ENCODE results near the gene VPS45.

VPS45 gene

DNA sequence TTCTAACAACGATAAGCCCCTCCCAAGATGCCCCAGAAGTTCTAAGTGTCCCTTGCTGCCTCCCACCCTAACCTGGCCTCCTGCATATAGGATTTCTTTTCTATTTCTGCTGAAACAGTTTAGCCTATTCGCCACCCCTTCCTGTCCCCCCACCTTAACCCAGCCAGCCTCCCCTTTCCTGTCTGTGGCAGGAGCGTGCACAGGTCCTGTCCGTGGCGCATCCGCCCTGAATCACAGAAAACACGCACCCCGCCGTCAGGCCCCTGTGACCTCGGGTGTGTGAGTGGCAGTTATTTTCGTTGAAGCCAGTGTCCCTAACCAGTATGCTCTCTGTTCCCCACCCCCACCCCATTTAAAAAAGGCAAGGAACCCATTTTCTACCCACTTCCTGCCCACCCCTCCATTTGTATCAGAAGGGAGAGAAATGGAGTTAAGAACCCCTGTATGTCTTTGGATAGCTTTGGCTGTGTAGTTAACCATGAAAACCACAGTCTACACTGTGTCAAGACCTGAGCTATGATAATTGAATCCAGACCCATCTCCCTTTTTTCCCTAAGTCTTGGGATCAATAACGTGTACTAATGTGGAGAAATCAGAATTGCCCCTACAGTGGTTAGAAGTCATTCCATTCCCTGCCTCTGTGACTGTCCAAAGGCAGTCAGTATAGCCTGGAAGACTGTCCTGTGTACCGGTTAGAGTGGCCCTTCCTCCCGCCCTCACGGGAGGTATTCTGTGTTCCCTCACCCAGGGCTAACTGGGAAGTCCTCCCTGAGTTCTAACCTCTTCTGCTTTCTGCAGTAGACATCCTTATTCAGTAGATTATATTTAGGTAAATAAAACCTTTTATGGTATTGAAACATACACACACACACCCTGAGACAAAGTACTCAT, 84.0 kb downstream of the VPS45 start:
- TF ChIP-seq GATA1 (IDR thresholded peaks at IDR 0.05; ENCODE audit: low read depth, low read length): no peak
- no peak for TF ChIP-seq POLR2A (IDR thresholded peaks at IDR 0.05; ENCODE audit: low read length)
- no peak for DNase-seq

DNA sequence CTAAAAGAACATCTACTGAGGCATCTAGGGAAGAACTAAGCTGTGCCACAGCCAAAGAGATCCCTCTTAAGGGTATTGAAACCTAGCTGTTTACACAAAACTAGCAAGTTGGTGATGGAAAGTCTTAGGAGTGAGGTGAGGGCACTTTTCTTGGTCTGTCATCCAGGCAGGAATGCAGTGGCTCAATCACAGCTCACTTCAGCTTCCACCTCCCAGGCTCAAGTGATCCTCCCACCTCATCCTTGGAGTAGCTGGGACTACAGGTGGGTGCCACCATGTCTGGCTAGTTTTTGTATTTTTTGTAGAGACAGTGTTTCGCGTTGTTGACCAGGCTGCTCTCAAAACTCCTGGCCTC, 84.6 kb downstream of the VPS45 start:
- TF ChIP-seq POLR2A (IDR thresholded peaks at IDR 0.05; ENCODE audit: low read length) (no peak), GATA1 (IDR thresholded peaks at IDR 0.05; ENCODE audit: low read depth, low read length) (no peak)
- DNase-seq: no peak

DNA sequence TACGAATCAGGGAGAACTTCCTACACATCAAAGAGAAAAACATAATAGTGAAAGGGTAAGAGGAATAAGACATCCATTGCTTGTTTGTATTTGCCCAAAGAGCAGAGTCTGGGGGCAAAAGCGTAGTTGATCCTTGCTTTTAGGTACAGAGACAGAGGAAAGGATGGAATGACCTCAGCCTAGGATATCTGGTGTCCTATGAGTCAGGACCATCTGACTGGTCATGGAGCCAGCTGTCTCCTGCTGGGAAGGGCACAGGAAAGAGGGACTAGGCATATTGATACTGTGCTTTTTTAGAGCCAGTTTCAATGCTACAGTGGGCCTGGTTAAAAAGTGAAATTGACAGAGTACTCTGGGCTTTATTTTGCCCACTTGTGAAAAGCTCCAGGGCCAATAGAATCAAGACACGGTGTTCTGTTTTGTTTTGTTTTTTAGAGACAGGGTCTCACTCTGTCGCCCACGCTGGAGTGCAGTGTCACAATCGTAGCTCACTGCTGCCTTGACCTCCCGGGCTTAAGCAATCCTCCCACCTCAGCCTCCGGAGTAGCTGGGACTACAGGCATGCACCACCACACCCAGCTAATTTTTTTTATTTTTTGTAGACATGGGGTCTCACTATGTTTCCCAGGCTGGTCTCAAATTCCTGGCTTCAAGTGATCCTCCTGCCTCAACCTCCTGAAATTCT, 85.3 kb downstream of the VPS45 start:
- TF ChIP-seq GATA1 (IDR thresholded peaks at IDR 0.05; ENCODE audit: low read depth, low read length) (no peak), POLR2A (IDR thresholded peaks at IDR 0.05; ENCODE audit: low read length) (no peak)
- no peak for DNase-seq

- no peak for DNase-seq
- TF ChIP-seq GATA1 (IDR thresholded peaks at IDR 0.05; ENCODE audit: low read depth, low read length) (no peak), POLR2A (IDR thresholded peaks at IDR 0.05; ENCODE audit: low read length) (no peak)
These were observed 86.6 kb downstream of the VPS45 start for GRCh38 chr1:150154143-150154542.

DNA sequence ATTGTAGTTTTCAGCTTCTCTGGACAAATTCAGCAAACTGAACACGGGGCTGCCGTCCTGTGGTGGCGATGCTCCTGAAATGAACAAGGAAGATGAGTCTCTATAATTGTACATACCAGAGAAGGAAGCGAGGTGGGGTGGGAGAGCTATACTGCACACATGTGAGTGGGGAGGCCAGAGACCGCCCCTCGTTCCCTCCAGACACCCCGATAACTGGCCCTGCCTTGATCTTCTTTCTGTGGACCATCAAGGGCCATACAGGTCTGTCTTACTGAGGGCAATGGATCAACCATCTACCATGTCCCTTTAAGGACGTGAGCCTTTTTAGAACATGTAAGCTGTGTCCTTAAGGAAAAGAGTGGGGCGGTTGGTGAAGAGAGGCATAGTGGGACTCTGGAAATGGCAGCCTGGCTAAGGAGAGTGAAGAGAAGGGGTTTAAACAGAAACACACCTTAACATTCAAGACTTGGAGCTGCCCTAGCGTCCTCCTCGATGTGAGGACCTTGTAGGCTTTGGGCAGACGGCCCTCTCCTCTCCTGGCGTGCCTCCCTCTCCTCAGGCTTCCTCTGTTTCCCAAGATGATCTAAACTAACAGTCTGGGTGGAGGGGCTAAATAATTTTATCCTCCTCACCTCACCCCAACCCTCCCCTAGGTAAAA, 88.0 kb downstream of the VPS45 start:
- TF ChIP-seq POLR2A (IDR thresholded peaks at IDR 0.05; ENCODE audit: low read length) (no peak), GATA1 (IDR thresholded peaks at IDR 0.05; ENCODE audit: low read depth, low read length) (no peak)
- no peak for DNase-seq

DNA sequence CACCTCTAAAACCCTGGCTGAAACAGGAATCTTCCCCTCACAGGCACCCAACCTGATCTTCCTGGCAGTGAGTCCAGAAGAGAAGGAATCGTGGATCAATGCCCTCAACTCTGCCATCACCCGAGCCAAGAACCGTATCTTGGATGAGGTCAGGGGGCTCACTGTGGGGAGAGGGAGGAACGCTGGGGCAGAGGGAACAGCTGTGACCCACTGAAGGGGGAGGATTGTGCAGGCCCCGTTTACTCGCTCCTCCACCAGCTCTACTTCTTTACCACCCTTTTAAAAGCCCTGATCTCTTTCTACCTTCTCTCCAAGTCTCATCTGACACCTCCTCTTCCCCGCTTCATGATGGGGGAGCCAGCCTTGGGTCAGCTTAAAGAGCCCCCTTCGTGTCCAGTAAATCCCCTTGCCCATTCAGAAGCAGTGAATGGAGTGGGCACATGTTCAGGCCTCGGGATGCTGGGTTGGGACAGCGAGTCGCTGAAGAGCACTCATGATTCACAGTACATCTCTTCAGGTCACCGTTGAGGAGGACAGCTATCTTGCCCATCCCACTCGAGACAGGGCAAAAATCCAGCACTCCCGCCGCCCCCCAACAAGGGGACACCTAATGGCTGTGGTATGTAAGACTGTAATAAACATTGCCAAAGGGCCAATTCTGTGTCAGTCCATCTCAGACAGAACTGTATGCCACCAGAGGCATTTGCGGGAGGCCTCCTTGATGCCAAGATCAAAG, 89.5 kb downstream of the VPS45 start:
- no peak for DNase-seq
- TF ChIP-seq POLR2A (IDR thresholded peaks at IDR 0.05; ENCODE audit: low read length) (no peak), GATA1 (IDR thresholded peaks at IDR 0.05; ENCODE audit: low read depth, low read length) (no peak)

DNA sequence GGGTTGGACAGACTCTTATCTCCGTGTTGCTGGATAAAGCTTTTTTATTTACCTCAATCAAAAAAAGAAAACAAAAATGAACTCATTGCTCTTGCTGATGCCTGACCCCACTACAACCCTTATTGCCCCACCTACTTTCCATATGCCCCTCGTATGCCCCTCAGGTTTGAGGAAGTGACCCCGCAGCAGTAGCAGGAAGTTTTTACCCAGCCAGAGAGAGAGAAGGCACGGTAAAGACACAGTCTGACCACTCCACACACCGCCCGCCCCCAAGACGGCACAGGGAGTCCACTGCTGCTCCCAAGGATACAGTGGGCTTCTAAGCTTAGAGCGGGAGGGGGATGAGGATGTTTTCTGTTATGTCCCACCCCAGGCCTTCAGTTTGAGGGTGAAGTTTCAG, 92.0 kb downstream of the VPS45 start:
- TF ChIP-seq GATA1 (IDR thresholded peaks at IDR 0.05; ENCODE audit: low read depth, low read length): no peak
- TF ChIP-seq POLR2A (IDR thresholded peaks at IDR 0.05; ENCODE audit: low read length): no peak
- DNase-seq: no peak

DNA sequence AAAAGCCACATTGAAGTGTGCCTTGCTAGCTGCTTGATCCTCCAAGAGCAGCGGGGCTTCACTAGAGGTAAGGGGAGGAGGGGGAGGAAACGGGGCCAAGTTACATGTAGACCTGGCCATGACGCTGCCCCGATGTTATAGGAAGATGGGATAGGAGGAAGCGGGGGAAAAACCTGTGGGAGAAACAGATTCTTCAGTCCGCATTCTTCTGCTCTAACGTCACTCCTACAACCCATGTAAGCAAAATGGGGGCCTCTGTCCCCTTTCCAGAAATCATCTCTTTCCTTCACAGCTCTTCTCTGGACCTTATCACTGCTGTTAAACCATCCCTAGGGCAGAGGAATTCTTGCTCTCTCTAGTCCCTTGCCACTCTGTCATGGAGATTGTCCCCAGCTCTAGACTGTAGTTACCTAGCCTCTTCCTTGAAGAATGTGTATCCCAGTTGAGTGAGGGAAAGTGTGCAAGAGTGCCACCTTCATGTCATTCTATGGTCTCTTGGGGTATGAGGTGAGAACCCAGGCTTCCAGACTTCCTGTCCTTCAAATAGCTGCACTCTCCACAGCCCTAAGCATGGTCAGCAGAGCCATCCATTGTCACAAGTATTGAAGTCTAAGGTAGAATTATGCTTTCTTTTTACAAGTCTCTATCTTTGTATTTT, 93.5 kb downstream of the VPS45 start:
- TF ChIP-seq GATA1 (IDR thresholded peaks at IDR 0.05; ENCODE audit: low read depth, low read length) (no peak), POLR2A (IDR thresholded peaks at IDR 0.05; ENCODE audit: low read length) (no peak)
- no peak for DNase-seq

GRCh38 chr1:150161747-150162581, 94.4 kb downstream of the VPS45 start:
- TF ChIP-seq GATA1 (IDR thresholded peaks at IDR 0.05; ENCODE audit: low read depth, low read length): no peak
- no peak for TF ChIP-seq POLR2A (IDR thresholded peaks at IDR 0.05; ENCODE audit: low read length)
- DNase-seq: peak; percentile 38 to 42

DNA sequence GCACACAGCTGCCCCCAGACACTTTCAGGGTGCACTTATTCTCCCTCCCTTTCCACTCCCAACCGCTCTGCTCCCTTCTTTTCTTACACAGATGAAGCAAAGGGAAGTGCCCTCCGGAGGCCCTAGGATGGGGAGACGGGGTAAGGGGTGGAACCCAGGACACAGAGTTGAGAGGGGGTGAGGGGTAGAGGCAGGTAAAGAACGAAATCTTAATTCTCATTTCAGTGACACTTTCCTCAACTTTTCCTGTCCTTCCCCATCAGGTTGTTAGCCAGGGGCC, 94.9 kb downstream of the VPS45 start:
- TF ChIP-seq GATA1 (IDR thresholded peaks at IDR 0.05; ENCODE audit: low read depth, low read length): no peak
- no peak for TF ChIP-seq POLR2A (IDR thresholded peaks at IDR 0.05; ENCODE audit: low read length)
- DNase-seq: no peak

DNA sequence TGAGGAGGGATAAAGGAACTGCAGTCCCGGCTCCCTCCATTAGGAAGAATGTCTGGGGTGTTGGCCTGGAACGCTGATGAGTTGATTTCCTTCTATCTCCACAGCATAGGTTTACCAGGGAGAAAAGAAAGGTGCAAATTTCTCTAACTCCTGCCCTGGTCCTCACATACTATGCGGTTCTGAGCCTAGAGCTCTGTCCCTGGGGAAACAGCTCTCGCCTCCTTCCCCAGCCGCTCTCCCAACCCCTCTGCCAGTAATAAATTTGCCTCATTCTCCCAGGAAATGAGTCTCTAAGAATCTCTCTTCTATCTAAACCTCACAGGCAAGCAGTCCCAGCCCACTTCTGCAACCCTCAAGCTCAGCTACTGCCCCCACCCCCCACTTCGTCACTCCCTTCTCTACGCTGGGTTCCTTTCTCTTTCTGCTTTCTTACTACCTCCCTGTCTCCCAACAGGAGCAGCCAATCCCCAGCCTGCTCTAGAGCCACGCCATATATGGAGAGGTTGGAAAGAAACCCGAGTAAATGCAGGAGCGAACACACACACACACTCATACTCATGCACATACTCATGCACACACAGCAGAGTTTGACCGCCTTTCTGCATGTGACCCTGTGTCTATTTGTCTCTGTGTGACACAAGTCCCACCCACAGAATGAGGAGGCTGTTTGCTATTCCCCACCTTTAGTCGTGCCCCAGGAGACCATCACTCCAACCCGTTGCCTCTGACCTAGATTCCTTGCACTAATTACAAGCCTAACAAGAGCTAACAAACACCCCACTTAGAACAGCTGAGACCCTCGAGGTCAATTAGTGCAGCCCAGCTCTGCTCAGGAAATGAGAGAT, 95.5 kb downstream of the VPS45 start:
- TF ChIP-seq GATA1 (IDR thresholded peaks at IDR 0.05; ENCODE audit: low read depth, low read length): no peak
- TF ChIP-seq POLR2A (IDR thresholded peaks at IDR 0.05; ENCODE audit: low read length): no peak
- DNase-seq: peak; percentile 86 to 89

DNA sequence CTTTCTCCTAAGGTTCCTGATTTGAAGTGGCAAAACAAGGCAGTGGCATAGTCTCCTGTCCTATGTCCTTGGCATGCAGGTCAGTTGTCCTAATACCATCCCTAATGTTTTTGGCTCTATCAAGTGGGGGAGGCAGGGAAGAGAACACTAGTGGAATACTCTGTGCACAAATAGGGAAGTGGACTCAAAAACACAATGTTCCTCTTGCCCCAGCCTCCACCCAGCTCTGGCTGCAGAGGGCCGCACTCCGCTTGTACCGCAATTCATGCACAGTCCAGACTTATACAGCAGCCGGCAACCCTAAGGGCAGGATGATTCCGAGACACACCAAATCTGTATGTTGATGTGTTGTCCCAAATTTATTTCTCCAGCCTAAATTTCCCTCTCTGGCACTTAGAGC, 96.6 kb downstream of the VPS45 start:
- TF ChIP-seq POLR2A (IDR thresholded peaks at IDR 0.05; ENCODE audit: low read length) (no peak), GATA1 (IDR thresholded peaks at IDR 0.05; ENCODE audit: low read depth, low read length) (no peak)
- DNase-seq: no peak

Data from erythroblast (primary cell).